ENCODE results near the gene SLC38A8.

The SLC38A8 gene

DNA sequence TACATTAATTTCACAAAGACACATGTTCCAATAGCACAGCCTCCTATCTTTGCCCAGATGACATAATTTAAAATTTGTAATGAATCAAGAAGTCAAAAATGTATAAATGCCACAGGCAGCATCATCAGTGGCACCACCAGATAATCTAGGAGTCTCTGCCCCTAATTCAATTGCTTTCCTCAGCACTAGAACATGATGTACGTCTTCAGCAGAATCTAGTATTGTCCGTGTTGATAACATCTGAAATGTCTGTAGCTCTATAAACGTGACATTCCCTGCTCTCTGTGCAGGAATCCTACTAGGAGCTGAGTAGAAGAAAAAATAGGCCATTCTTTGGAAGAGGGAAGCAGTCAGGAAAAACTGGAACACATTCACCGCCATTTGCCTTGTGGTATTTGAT lies 21.4 kb upstream of the SLC38A8 start:
- H3K4me3 ChIP-seq (ENCODE audit: low read length): no peak overlapping the region
- H3K36me3 ChIP-seq (ENCODE audit: control insufficient read depth, insufficient read depth, low read length): peaks cover 41% of the 10 kb centered on the region

DNA sequence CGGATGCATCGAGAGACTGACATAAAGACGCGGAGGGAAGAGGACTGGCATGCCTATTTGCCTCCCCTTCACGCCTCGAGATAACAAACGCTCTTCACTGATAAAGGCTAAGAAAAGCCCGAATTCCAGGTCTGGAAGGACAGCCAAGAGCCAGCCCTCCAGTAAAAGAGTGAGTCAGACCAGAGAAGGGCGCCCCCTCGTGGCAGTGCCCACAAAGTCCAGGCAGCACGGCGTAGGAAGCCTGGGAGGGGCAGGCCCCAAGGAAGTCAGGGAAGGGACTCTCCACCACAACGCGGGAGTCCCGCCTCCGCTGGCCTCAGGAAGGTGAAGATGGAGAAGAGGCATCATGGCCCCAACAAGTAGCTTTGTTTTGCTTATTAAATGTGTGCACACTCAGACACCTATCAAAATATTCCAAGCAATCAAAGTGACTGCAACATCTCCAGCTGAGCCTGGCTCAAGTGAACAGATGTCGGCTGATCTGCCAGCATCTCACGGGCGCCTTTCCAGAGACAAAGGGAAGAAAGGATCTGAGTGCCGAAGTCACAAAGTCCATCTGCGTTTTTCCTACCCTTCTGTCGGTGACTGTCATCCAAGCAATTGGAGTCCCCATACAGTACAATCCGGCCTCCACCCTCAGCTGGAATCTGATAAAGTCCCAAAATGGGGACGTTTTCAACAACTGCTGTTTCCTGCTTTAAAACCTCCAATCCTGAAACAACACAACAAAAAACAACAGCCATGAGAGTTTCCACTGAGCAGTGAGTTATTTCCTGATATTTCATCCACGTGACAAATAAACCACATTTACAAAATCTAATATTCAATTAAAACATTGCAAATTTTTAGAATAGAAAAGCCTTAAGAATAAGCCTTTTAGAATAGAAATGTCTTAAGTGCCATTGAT lies 20.4 kb upstream of the SLC38A8 start:
- Histone ChIP-seq H3K36me3 (ENCODE audit: control insufficient read depth, insufficient read depth, low read length) (peaks cover 41% of the 10 kb centered on the region), H3K4me1 (ENCODE audit: control insufficient read depth, insufficient read depth, low read length) (no peaks in the 10 kb centered on the region), H3K9ac (ENCODE audit: low read length) (no peak overlapping the region), H3K27me3 (ENCODE audit: control insufficient read depth, insufficient read depth, low read length) (no peaks in the 10 kb centered on the region), H3K4me3 (ENCODE audit: low read length) (no peak overlapping the region), H3K27ac (ENCODE audit: low read depth, low read length) (no peak overlapping the region)

More for the DNA sequence above, 21.4 kb upstream of the SLC38A8 start:
- Histone ChIP-seq H3K4me1 (ENCODE audit: control insufficient read depth, insufficient read depth, low read length) (no peaks in the 10 kb centered on the region), H3K27ac (ENCODE audit: low read depth, low read length) (no peak overlapping the region), H3K27me3 (ENCODE audit: control insufficient read depth, insufficient read depth, low read length) (no peaks in the 10 kb centered on the region), H3K9ac (ENCODE audit: low read length) (no peak overlapping the region)

DNA sequence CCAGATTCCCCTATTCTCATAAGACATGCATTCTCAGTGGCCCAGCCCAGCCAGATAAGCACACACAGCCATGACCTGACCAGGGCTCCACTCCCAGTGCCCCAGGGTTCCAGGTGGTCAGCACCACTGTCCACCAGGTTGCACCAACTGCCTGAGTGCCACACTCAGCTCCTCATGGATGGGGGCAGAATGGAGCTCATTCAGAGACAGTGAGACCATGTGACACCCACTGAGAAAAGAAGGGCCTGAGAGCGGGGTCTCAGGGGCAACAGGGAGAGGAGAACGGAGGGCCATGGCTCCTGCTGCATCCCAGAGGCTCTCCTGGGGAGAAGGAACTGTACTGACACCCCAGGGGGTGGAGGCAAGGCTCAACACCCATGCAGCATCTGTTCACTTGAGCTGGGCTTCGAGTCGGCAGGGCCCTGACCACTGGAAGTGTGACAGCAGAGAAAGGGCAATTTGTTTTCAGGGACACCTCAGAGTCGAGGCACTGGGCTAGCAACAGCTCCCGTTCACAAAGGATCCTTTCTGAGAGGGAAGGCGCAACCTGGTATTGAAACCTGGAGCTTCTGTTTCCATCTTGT lies 18.7 kb upstream of the SLC38A8 start:
- Histone ChIP-seq H3K27me3 (ENCODE audit: control insufficient read depth, insufficient read depth, low read length) (no peaks in the 10 kb centered on the region), H3K9ac (ENCODE audit: low read length) (no peak overlapping the region), H3K27ac (ENCODE audit: low read depth, low read length) (no peak overlapping the region), H3K36me3 (ENCODE audit: control insufficient read depth, insufficient read depth, low read length) (peaks cover 39% of the 10 kb centered on the region), H3K4me1 (ENCODE audit: control insufficient read depth, insufficient read depth, low read length) (no peaks in the 10 kb centered on the region), H3K4me3 (ENCODE audit: low read length) (no peak overlapping the region)

DNA sequence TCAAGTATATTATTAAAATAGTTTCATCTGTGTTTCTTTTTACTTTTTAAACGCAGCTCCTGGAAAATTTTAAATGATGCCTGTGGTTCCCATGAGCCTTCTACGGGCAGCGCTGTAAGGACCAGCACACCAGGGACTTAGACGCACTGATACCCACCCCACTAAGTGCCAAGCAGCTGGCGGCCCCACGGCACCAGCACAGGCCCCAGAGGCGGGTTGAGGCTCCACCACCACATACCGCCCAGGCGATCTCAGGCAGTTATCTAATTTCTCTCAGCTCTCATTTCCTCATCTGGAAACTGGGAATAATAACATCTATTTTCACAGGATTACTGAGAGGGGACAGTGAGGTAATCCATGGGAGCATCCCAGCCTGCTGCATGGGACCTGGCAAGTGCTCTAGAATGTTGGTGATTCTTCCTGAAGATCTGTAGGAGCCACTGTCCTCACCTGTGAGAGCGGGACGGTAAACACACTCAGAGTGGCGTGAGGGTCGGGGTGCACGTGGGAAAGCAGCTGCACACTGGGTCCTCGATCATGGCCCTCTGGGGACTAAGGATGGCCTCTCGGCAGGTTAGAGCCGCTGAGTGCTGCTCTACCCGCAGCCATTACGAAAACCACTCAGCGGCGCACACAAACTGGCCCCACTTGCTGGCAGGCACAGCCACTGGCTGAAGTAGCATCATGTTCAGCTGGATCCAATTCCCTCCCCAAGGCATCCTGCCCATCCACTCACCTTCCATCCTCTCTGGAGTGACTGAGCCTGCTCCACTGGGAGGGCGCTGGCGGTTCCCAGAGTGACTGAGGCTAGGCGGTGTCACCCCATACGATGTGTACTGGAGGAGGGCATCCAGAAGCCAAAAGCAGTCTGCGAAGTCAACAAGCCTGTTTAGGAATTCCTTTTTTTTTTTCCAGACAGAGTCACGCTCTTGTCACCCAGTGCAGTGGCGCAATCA lies 17.6 kb upstream of the SLC38A8 start:
- no peak overlapping the region for H3K4me3 ChIP-seq (ENCODE audit: low read length)
- no peaks in the 10 kb centered on the region for H3K4me1 ChIP-seq (ENCODE audit: control insufficient read depth, insufficient read depth, low read length)
- no peaks in the 10 kb centered on the region for H3K27me3 ChIP-seq (ENCODE audit: control insufficient read depth, insufficient read depth, low read length)
- no peak overlapping the region for H3K9ac ChIP-seq (ENCODE audit: low read length)
- peaks cover 41% of the 10 kb centered on the region for H3K36me3 ChIP-seq (ENCODE audit: control insufficient read depth, insufficient read depth, low read length)
- no peak overlapping the region for H3K27ac ChIP-seq (ENCODE audit: low read depth, low read length)

DNA sequence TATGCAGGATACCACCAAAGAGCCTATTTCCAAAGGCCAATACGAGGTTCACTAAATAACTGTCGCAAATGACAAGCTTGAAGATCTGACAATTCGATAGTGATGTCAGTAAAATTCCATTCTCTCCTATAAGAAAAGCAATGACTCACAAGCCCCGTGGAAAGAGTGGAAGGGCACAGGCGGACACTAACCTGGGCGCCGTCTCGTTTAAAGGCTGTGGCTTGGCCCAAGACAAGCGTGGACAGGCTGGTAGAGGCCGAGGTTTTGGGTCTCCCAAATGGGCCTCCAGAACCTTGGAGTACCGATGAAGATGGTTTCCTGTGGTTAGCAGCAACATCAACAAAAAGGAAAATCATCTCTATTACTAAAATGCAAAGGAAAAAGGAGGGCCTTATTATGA lies 16.5 kb upstream of the SLC38A8 start:
- Histone ChIP-seq H3K9ac (ENCODE audit: low read length) (no peak overlapping the region), H3K36me3 (ENCODE audit: control insufficient read depth, insufficient read depth, low read length) (peaks cover 39% of the 10 kb centered on the region), H3K27me3 (ENCODE audit: control insufficient read depth, insufficient read depth, low read length) (no peaks in the 10 kb centered on the region), H3K27ac (ENCODE audit: low read depth, low read length) (no peak overlapping the region), H3K4me1 (ENCODE audit: control insufficient read depth, insufficient read depth, low read length) (no peaks in the 10 kb centered on the region), H3K4me3 (ENCODE audit: low read length) (no peak overlapping the region)

DNA sequence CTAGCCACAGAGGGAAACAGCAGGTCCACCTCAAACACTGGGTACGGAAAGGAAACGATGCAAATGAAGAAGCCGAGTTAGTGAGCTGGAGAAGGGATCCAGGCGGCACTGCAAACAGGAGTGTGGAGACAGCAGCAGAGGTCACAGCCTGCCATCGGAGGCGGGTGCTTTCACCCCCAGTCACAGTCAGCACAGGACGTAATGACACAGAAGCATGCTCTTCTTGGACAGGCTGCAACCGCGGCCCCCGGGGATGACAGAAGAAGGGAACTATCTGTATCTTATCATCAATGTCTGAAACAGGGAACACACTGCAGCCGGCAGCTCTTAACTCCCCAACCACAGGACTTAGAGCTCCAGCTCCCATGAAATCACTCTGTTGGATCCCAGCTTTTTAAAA lies 16.1 kb upstream of the SLC38A8 start:
- Histone ChIP-seq H3K4me3 (ENCODE audit: low read length) (no peak overlapping the region), H3K4me1 (ENCODE audit: control insufficient read depth, insufficient read depth, low read length) (no peaks in the 10 kb centered on the region), H3K9ac (ENCODE audit: low read length) (no peak overlapping the region), H3K27ac (ENCODE audit: low read depth, low read length) (no peak overlapping the region), H3K27me3 (ENCODE audit: control insufficient read depth, insufficient read depth, low read length) (no peaks in the 10 kb centered on the region), H3K36me3 (ENCODE audit: control insufficient read depth, insufficient read depth, low read length) (peaks cover 39% of the 10 kb centered on the region)

DNA sequence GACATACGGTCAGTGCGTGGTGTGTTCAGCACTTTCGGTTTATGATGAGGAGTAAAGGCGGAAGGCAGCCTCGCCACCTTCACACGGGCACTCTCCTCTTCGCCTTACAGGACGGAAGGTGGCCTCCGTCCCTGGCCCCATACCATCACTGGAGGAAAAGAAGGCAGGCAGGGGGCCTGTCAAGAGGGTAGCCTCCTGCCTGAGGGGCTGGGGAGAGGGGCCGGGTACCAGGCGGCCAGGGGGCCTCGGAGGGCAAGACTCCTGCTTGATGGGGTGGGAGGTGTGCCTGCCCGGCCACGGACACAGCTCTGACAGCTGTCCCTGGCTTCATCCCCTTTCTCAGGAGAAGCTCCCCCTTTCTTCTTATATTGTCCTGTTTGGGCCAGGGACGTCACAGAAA lies 15.6 kb upstream of the SLC38A8 start:
- Histone ChIP-seq H3K36me3 (ENCODE audit: control insufficient read depth, insufficient read depth, low read length) (peaks cover 39% of the 10 kb centered on the region), H3K4me3 (ENCODE audit: low read length) (no peak overlapping the region), H3K4me1 (ENCODE audit: control insufficient read depth, insufficient read depth, low read length) (no peaks in the 10 kb centered on the region), H3K27ac (ENCODE audit: low read depth, low read length) (no peak overlapping the region), H3K9ac (ENCODE audit: low read length) (no peak overlapping the region), H3K27me3 (ENCODE audit: control insufficient read depth, insufficient read depth, low read length) (no peaks in the 10 kb centered on the region)

DNA sequence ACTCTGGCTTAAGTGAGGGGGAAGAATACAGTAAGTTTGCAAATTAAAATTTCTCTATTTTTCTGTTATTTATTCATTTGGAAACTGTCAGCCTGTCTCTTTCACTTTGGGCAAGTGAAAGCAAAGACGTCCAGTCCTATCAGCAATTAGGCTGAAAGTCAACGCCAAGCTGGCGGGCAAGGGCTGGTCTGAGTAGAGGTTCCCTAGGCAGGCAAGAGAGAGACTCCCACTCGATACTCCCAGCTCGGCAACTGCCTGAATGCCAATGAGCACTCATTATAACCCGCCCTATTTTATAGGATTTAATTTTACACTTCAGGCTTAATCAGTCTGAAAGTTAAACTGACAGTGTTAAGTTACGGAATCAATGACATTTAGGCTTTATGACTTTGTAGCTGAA lies 14.3 kb upstream of the SLC38A8 start:
- peaks cover 42% of the 10 kb centered on the region for H3K36me3 ChIP-seq (ENCODE audit: control insufficient read depth, insufficient read depth, low read length)

DNA sequence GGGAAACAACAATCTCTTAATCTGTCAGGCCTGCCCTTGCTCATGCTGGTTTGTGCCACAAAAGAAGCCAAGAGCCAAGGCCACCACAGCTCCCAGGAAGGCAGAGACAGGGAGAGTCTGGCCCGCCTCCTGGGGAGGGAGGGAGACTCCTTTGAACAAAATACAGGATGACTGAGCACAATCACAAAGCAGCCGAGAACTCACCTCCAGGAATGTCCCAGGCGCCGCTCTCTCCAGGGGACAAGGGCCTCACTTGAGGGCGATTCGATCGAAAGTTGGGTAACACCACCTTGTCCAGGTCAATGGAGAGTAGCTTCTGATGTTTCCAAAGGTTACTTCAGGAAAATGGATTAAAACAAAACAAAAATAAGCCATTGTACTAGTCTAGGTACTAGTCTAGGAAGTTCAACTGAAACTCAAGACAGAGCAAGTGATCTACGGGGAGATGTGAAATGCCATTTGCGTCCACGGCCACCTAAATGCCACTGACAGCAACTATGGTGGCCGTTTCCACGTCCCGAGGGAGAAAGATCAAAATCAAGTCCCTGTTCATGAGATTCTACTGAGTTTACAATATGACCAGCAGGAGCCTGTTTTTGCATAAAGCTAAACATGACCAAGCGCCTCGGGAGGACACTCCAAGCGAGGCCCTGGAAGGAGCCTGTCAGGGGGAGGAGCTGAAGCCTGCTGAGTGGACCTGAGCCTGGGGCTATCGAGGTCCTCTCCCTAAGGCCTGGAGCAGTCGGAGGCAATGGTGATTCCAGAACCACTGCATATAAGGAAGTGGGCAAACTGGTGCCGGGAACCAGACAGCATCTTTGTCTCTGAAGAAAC lies 13.4 kb upstream of the SLC38A8 start:
- Histone ChIP-seq H3K4me1 (ENCODE audit: control insufficient read depth, insufficient read depth, low read length) (no peaks in the 10 kb centered on the region), H3K36me3 (ENCODE audit: control insufficient read depth, insufficient read depth, low read length) (peaks cover 42% of the 10 kb centered on the region), H3K27ac (ENCODE audit: low read depth, low read length) (peak overlapping the region; percentile 15)

More for the DNA sequence above, 14.3 kb upstream of the SLC38A8 start:
- H3K27me3 ChIP-seq (ENCODE audit: control insufficient read depth, insufficient read depth, low read length): no peaks in the 10 kb centered on the region
- no peak overlapping the region for H3K27ac ChIP-seq (ENCODE audit: low read depth, low read length)
- no peak overlapping the region for H3K9ac ChIP-seq (ENCODE audit: low read length)
- H3K4me3 ChIP-seq (ENCODE audit: low read length): no peak overlapping the region
- no peaks in the 10 kb centered on the region for H3K4me1 ChIP-seq (ENCODE audit: control insufficient read depth, insufficient read depth, low read length)

DNA sequence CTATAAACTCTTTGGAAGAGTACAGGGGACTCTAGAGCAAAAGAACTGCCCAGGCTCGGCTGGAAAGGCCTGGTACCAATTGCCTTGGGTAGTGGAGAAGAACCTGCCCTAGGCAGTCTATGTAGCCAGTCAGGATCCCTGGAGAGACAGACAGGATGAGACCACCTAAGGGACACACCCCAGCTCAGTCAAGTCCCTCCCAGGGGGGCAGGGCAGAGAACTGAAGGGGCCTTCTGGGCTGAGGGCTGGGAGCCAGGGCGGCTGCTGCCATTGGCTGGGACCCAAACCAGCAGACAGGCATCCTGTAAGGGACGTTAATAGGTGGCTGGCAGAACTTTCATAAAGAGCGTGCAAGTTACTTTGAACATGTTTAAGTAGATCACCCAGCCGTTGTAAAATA lies 12.8 kb upstream of the SLC38A8 start:
- Histone ChIP-seq H3K27me3 (ENCODE audit: control insufficient read depth, insufficient read depth, low read length) (no peaks in the 10 kb centered on the region), H3K4me1 (ENCODE audit: control insufficient read depth, insufficient read depth, low read length) (no peaks in the 10 kb centered on the region), H3K27ac (ENCODE audit: low read depth, low read length) (no peak overlapping the region), H3K36me3 (ENCODE audit: control insufficient read depth, insufficient read depth, low read length) (peaks cover 38% of the 10 kb centered on the region), H3K4me3 (ENCODE audit: low read length) (no peak overlapping the region), H3K9ac (ENCODE audit: low read length) (no peak overlapping the region)

More for the DNA sequence above, 13.4 kb upstream of the SLC38A8 start:
- Histone ChIP-seq H3K27me3 (ENCODE audit: control insufficient read depth, insufficient read depth, low read length) (no peaks in the 10 kb centered on the region), H3K9ac (ENCODE audit: low read length) (no peak overlapping the region), H3K4me3 (ENCODE audit: low read length) (no peak overlapping the region)

DNA sequence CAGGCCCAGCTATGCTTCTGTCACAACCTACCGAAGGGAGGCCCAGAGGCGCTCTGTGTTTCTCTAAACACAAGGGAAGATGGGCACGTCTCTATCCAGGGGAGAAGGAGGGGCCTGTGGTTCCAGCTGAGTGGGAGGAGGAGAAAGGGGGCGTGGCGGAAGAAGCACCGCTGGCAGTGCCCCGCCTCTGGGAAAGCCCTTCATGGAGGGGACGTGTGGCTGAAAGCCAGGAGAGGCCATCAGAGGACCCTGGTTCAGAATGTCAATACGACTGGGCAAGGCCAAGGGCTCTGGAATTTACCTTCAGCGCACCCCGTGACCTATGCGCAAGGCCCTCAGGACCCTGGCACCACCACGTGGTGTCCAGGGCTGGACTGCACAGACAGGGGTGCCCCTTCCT lies 12.3 kb upstream of the SLC38A8 start:
- H3K9ac ChIP-seq (ENCODE audit: low read length): no peak overlapping the region
- H3K36me3 ChIP-seq (ENCODE audit: control insufficient read depth, insufficient read depth, low read length): peaks cover 34% of the 10 kb centered on the region
- H3K27ac ChIP-seq (ENCODE audit: low read depth, low read length): no peak overlapping the region
- H3K27me3 ChIP-seq (ENCODE audit: control insufficient read depth, insufficient read depth, low read length): no peaks in the 10 kb centered on the region
- no peak overlapping the region for H3K4me3 ChIP-seq (ENCODE audit: low read length)
- H3K4me1 ChIP-seq (ENCODE audit: control insufficient read depth, insufficient read depth, low read length): no peaks in the 10 kb centered on the region
